HepG2 (cell line): ENCODE data around the gene RAET1L. TPM values are rescaled to one million over a fixed set of nuclear protein-coding genes. Genes with fewer than 3 reads are reported as not detected.
A peak's percentile ranks its signal among the peaks of the same experiment; 100 is the strongest.
"Not testable (repeated sequence)": the region's sequence is repeated elsewhere in the genome, so short reads cannot be mapped to it uniquely, and the experiment has no call there.

Experiments used
- ATAC-seq: fragments of 200-7000 bp; cut with Tn5 transposase; 3 replicates; pipeline ENCODE4 v1.9.1; 2020; ENCODE audit warnings: mild to moderate bottlenecking, moderate library complexity
- BruUV-seq: library from RNA; stranded (reverse); fragments of 400-500 nt; replicated peaks from 2 replicates; lab custom pipeline; 2021; lab: Mats Ljungman, UMichigan
- CTCF ChIA-PET: fragments of 300-600 bp; formaldehyde crosslinking; extraction: SDS; loops from one replicate; lab custom pipeline; 2021; ENCODE audit warnings: low total read pairs, inconsistent platforms, low intra/inter-chr PET ratio; lab: Yijun Ruan, JAX
- POLR2A ChIA-PET: fragments of 350-600 bp; sonication (Branson Sonifier 250); formaldehyde crosslinking; loops from one replicate; lab custom pipeline; 2020; ENCODE audit warnings: antibody characterized with exemption, inconsistent platforms; lab: Yijun Ruan, JAX
- DNase-seq: peaks from one replicate; pipeline ENCODE4 v3.0.0-alpha.2; 2015; ENCODE audit warnings: low spot score
- FAIRE-seq: peaks from 3 replicates; lab custom pipeline; 2011; peaks lifted over from hg19 to GRCh38; lab: Jason Lieb, UNC
- H2AFZ ChIP-seq: one replicate; pipeline ENCODE4 v1.6.1; 2011; ENCODE audit warnings: low read length, inconsistent platforms
- H3K27ac ChIP-seq: fragments of 300-600 bp; 3 replicates; pipeline ENCODE4 v1.8.0; 2011; ENCODE audit warnings: mixed run types, mild to moderate bottlenecking, mixed read lengths, low read length, inconsistent platforms; ENCODE audit not compliant: insufficient read depth; ENCODE audit errors: extremely low read length
- H3K27me3 ChIP-seq, 2 experiments: fragments of 200-600 bp in 1 of 2; 2 replicates in 1 of 2; 3 replicates in 1 of 2; pipeline versions ENCODE4 v1.6.0 to v1.8.0; 2011; ENCODE audit warnings: low read length in 2 of 2, mild to moderate bottlenecking in 2 of 2, moderate library complexity in 2 of 2, inconsistent platforms in 1 of 2; ENCODE audit not compliant: insufficient read depth in 2 of 2, control insufficient read depth in 1 of 2
- H3K36me3 ChIP-seq, 2 experiments: fragments of 200-600 bp in 1 of 2; replicated peaks in 1 of 2; 2 replicates in 1 of 2; 3 replicates in 1 of 2; pipeline versions ENCODE4 v1.5.1 to v1.8.0; 2011; ENCODE audit warnings: low read length in 2 of 2, inconsistent platforms in 1 of 2; ENCODE audit not compliant: insufficient read depth in 2 of 2, control insufficient read depth in 1 of 2
- H3K4me1 ChIP-seq: 2 replicates; pipeline ENCODE4 v1.5.1; 2012; ENCODE audit warnings: low read length, inconsistent platforms; ENCODE audit not compliant: insufficient read depth
- H3K4me2 ChIP-seq: 2 replicates; pipeline ENCODE4 v1.6.0; 2011; ENCODE audit warnings: low read depth, low read length, inconsistent platforms
- H3K4me3 ChIP-seq, 3 experiments: fragments of 200-600 bp in 1 of 3; sonication (generic), shearing (Covaris generic) in 1 of 3; replicated peaks in 1 of 3; 2 replicates each; pipeline ENCODE4 v1.5.1; 2011 to 2016; ENCODE audit warnings: low read length in 3 of 3, inconsistent platforms in 2 of 3, low read depth in 2 of 3, mild to moderate bottlenecking in 2 of 3, control low read depth in 1 of 3, mixed read lengths in 1 of 3; ENCODE audit not compliant: insufficient read depth in 1 of 3
- H3K79me2 ChIP-seq: one replicate; pipeline ENCODE4 v1.6.1; 2011; ENCODE audit warnings: low read length, inconsistent platforms; ENCODE audit not compliant: insufficient read depth
- H3K9ac ChIP-seq: 2 replicates; pipeline ENCODE4 v1.6.0; 2011; ENCODE audit warnings: mild to moderate bottlenecking, low read depth, low read length, inconsistent platforms; ENCODE audit not compliant: insufficient read depth
- H3K9me3 ChIP-seq: 2 replicates; pipeline ENCODE4 v1.5.1; 2012; ENCODE audit warnings: mild to moderate bottlenecking, low read length
- H4K20me1 ChIP-seq: 2 replicates; pipeline ENCODE4 v1.6.0; 2011; ENCODE audit warnings: inconsistent platforms, mild to moderate bottlenecking, low read length, moderate library complexity; ENCODE audit not compliant: insufficient read depth
- FOXA3 ChIP-seq: IDR thresholded peaks from 2 replicates; pipeline ENCODE4 v1.6.1; 2016; ENCODE audit warnings: missing genetic modification reagents, missing compliant biosample characterization
- HNF1A ChIP-seq, 2 experiments: sonication (generic) in 1 of 2; formaldehyde crosslinking in 1 of 2; IDR thresholded peaks; 2 replicates each; pipeline versions ENCODE4 v1.4.0 to v1.6.1; 2016 to 2020; ENCODE audit warnings: borderline replicate concordance in 1 of 2, low read depth in 1 of 2, mild to moderate bottlenecking in 1 of 2, missing genetic modification reagents in 1 of 2
- JUN ChIP-seq: sonication (generic); formaldehyde crosslinking; IDR thresholded peaks from 2 replicates; pipeline ENCODE4 v1.4.0; 2020; ENCODE audit warnings: mild to moderate bottlenecking, missing genetic modification reagents
- MAF1 ChIP-seq: sonication (generic); formaldehyde crosslinking; IDR thresholded peaks from 2 replicates; pipeline ENCODE4 v1.5.0; 2020; ENCODE audit warnings: missing genetic modification reagents, borderline replicate concordance
- MAZ ChIP-seq, 2 experiments: sonication (generic) in 1 of 2; formaldehyde crosslinking in 1 of 2; IDR thresholded peaks; 2 replicates each; pipeline versions ENCODE4 v1.5.0 to v1.6.1; 2012 to 2020; ENCODE audit warnings: low read depth in 2 of 2, mild to moderate bottlenecking in 2 of 2, borderline replicate concordance in 1 of 2, improper control_type of control experiment in 1 of 2, low read length in 1 of 2, missing genetic modification reagents in 1 of 2, moderate library complexity in 1 of 2
- NBN ChIP-seq: fragments of 450-650 bp; conservative IDR thresholded peaks from 2 replicates; pipeline ENCODE4 v1.6.1; 2017
- RAD21 ChIP-seq: fragments of 450-650 bp; formaldehyde crosslinking; IDR thresholded peaks from 2 replicates; pipeline ENCODE4 v1.5.0; 2020; ENCODE audit warnings: mild to moderate bottlenecking
- SKIL ChIP-seq: sonication (generic); formaldehyde crosslinking; IDR thresholded peaks from 2 replicates; pipeline ENCODE4 v1.8.0; 2022; ENCODE audit warnings: missing genetic modification reagents, mild to moderate bottlenecking, moderate library complexity, borderline replicate concordance
- ZBTB2 ChIP-seq: sonication (generic); formaldehyde crosslinking; IDR thresholded peaks from 2 replicates; pipeline ENCODE4 v1.8.0; 2022; ENCODE audit warnings: low read depth, missing genetic modification reagents
- WGBS: methylation state at CpG from one replicate; pipeline ENCODE4 v1.1.6; 2017; ENCODE audit warnings: low lambda C conversion rate; 5-methylcytosine and 5-hydroxymethylcytosine counted together
- in situ Hi-C: cut with HindIII; loops from 2 replicates; pipeline ENCODE4 v1.10.0; 2017; ENCODE audit warnings: low pct_unique_long_range_greater_than_20kb; ENCODE audit not compliant: extremely low pct_ligation_motif_present
- intact Hi-C: fragments of 100-400 bp; cut with micrococcal nuclease; formaldehyde crosslinking; loops from one replicate; pipeline ENCODE4 v1.10.0; 2022; ENCODE audit not compliant: unreplicated experiment
- polyA plus RNA-seq, 8 experiments: library from polyadenylated mRNA; depleted of rRNA in 3 of 8; stranded (reverse) in 7 of 8; unstranded in 1 of 8; fragments of >200 nt; fragmentation: Illumina TruSeq in 4 of 8; extraction: Trizol in 4 of 8; gene quantifications; 2 replicates each; pipeline versions ENCODE4 v1.2.1 to v1.2.3, GENCODE V29; 2011 to 2016; ENCODE audit warnings: low read depth in 4 of 8, missing spikeins in 1 of 8, mixed read lengths in 1 of 8; ENCODE audit not compliant: insufficient read depth in 1 of 8
- total RNA-seq, 5 experiments: library from RNA; depleted of rRNA; stranded (reverse); fragments of >200 nt; fragmentation: Illumina TruSeq; extraction: Trizol; gene quantifications; 2 replicates each; pipeline ENCODE4 v1.2.3, GENCODE V29; 2016; ENCODE audit warnings: low read depth in 1 of 5

RAET1L gene
- total and polyA plus RNA-seq, 2 of the 13 experiments (the other 11 are each of a cell fraction or from before 2014, with no cell fraction given), result not detected

GRCh38 chr6:149969635-149970034 lies 55.7 kb downstream of the RAET1L start:
- FAIRE-seq, result no peak
- Histone ChIP-seq H3K79me2 (no peaks in the 10 kb centered on the region), H3K9ac (no peak overlapping the region), H3K27ac (no peak overlapping the region), H2AFZ (no peak overlapping the region), H3K36me3 (no peaks in the 10 kb centered on the region), H3K4me2 (no peak overlapping the region), H4K20me1 (no peaks in the 10 kb centered on the region), H3K4me3 (no peak overlapping the region), H3K27me3 (peaks cover 7 to 45% of the 10 kb centered on the region in 2 experiments; a peak in 4 of 5 replicates), H3K4me1 (no peaks in the 10 kb centered on the region), H3K9me3 (no peaks in the 10 kb centered on the region)
- no TSS peak for BruUV-seq
- TF ChIP-seq MAF1 (CRISPR knock-in tag) (no peak), RAD21 (CRISPR knock-in tag) (no peak), NBN (no peak), SKIL (CRISPR knock-in tag) (no peak), ZBTB2 (no peak), JUN (CRISPR knock-in tag) (no peak), HNF1A (IDR thresholded peaks at IDR 0.05; ENCODE audit: low read depth) (no peak), HNF1A (CRISPR knock-in tag; IDR thresholded peaks at IDR 0.05; ENCODE audit: borderline replicate concordance) (no peak), FOXA3 (CRISPR knock-in tag) (no peak), MAZ (IDR thresholded peaks at IDR 0.05; ENCODE audit: borderline replicate concordance, low read depth, low read length) (no peak), MAZ (CRISPR knock-in tag; IDR thresholded peaks at IDR 0.05; ENCODE audit: low read depth) (no peak)
- 2% methylated on average over 2 of the region's 2 CpGs for WGBS
- ATAC-seq, result no peak
- intact Hi-C loops (no loop called here), in situ Hi-C loops (no loop called here)
- ChIA-PET CTCF (no interaction called here), POLR2A (no interaction called here)
- no peak for DNase-seq

GRCh38 chr6:149968909-149969308 lies 56.4 kb downstream of the RAET1L start:
- in situ Hi-C loops, H3K36me3 ChIP-seq, CTCF ChIA-PET, H3K4me1 ChIP-seq, H3K4me3 ChIP-seq, H3K9me3 ChIP-seq, ATAC-seq, intact Hi-C loops, DNase-seq, H3K27ac ChIP-seq, H4K20me1 ChIP-seq, H3K79me2 ChIP-seq, H3K4me2 ChIP-seq, POLR2A ChIA-PET, H3K9ac ChIP-seq, BruUV-seq, H2AFZ ChIP-seq: not testable (repeated sequence)
- FAIRE-seq, result peak; percentile 36
- H3K27me3 ChIP-seq, result peaks cover 5 to 45% of the 10 kb centered on the region in 2 experiments; a peak in 4 of 5 replicates
- WGBS, result 5% methylated on average over 2 of the region's 2 CpGs
